Measurements from ENCODE around the gene CASP14. TPM values are rescaled to one million over a fixed set of nuclear protein-coding genes. Genes with fewer than 3 reads are reported as not detected.

Gene CASP14
- total RNA-seq, 4 donors from 2014 or later, result not detected

DNA sequence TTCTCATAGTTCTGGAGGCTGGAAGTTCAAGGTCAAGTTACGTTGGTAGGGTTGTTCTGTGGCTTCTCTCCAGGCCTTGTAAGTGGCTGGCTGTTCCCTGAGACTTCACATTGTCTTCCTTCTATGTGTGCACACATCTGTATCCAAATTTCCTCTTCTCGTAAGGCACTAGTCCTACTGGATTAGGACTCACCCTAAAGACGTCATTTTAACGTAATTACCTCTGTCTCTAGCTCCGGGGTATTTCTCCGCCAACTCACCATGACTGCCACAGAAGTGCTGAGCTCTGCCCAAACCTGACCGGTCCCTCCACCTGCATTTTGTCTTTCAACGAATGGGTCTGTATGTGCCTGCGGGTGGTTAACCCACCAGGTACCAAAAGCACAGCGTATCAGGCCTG lies 49.2 kb downstream of the CASP14 start:
- no peaks in the 10 kb centered on the region for H3K36me3 ChIP-seq
- no peak overlapping the region for H3K4me3 ChIP-seq
- H3K4me1 ChIP-seq, result no peaks in the 10 kb centered on the region
- TF ChIP-seq POLR2A (IDR thresholded peaks at IDR 0.05) (no peak), POLR2AphosphoS5 (IDR thresholded peaks at IDR 0.05) (no peak), EP300 (IDR thresholded peaks at IDR 0.05) (no peak)
- TF ChIP-seq, protein P1, sequence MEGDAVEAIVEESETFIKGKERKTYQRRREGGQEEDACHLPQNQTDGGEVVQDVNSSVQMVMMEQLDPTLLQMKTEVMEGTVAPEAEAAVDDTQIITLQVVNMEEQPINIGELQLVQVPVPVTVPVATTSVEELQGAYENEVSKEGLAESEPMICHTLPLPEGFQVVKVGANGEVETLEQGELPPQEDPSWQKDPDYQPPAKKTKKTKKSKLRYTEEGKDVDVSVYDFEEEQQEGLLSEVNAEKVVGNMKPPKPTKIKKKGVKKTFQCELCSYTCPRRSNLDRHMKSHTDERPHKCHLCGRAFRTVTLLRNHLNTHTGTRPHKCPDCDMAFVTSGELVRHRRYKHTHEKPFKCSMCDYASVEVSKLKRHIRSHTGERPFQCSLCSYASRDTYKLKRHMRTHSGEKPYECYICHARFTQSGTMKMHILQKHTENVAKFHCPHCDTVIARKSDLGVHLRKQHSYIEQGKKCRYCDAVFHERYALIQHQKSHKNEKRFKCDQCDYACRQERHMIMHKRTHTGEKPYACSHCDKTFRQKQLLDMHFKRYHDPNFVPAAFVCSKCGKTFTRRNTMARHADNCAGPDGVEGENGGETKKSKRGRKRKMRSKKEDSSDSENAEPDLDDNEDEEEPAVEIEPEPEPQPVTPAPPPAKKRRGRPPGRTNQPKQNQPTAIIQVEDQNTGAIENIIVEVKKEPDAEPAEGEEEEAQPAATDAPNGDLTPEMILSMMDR (IDR thresholded peaks at IDR 0.05), result no peak
- H3K27ac ChIP-seq, result no peak overlapping the region
- WGBS, 2 donors (ENCODE audit: low coverage in 1 of 2), result 89 to 90% methylated on average over 2 to 6 of the region's 10 CpGs
- peaks cover 0 to 7% (median 0%) of the 10 kb centered on the region in 3 donors for H3K9me3 ChIP-seq
- no peaks in the 10 kb centered on the region for H3K27me3 ChIP-seq
- no peak for ATAC-seq

DNA sequence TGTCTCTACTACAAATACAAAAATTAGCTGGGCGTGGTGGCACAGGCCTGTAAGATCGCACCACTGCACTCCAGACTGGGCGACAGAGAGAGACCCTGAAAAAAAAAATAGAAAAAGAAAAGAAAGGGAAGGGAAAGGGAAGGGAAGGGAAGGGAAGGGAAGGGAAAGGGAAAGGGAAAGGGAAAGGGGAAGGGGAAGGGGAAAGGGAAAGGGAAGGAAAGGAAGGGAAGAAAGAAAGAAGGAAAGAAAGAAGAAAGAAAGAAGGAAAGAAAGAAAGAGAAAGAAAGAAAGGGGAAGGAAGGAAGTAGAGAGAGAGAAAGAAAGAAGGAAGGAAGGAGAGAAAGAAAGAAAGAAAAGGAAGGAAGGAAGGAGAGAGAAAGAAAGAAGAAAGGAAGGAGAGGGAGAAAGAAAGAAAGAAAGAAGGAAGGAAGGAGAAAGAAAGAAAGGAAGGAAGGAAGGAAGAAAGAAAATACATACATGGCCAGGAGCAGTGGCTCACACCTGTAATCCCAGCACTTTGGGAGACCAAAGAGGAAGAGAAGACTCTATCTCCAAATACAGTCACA lies 49.8 kb downstream of the CASP14 start:
- Histone ChIP-seq H3K27me3 (no peaks in the 10 kb centered on the region), H3K9me3 (peaks cover 0 to 13% (median 0%) of the 10 kb centered on the region in 3 donors), H3K27ac (no peak overlapping the region), H3K4me3 (no peak overlapping the region), H3K4me1 (no peaks in the 10 kb centered on the region), H3K36me3 (no peaks in the 10 kb centered on the region)
- TF ChIP-seq POLR2AphosphoS5 (IDR thresholded peaks at IDR 0.05), result no peak
- TF ChIP-seq POLR2A (IDR thresholded peaks at IDR 0.05), result no peak
- TF ChIP-seq EP300 (IDR thresholded peaks at IDR 0.05), result no peak
- TF ChIP-seq, protein P1 (IDR thresholded peaks at IDR 0.05), result no peak
- ATAC-seq, result no peak
- WGBS, 2 donors (ENCODE audit: low coverage in 1 of 2), result 100% methylated on average over 2 of the region's 3 CpGs; no CpG with 5 or more reads in 1 of the 2 donors

DNA sequence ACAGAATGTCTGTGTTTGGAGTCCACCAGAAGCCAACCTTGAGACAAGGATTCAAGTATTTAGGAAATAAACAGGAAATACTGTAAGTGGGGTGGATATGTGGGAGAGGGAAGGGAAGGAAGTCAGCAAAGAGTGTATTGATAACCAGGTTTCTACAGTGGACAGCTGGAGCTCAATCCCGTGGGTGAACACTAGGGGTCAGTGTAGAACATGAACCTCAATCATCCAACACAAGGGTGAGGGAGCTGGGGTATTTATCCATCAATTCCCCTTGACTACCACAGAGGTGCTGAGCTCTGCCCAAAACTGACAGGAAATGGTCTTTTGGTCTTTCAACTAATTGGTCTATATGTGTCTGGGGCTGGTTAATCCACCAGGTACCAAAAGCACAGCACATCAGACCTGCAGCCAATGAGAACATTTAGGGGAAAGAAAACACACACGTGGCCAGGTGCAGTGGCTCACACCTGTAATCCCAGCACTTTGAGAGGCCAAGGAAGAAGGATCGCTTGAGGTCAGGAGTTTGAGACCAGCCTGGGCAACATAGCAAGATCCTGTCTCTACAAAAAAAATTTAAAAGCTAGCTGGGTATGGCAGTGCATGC lies 52.3 kb downstream of the CASP14 start:
- H3K9me3 ChIP-seq, result peaks cover 0 to 23% (median 0%) of the 10 kb centered on the region in 3 donors
- no peak overlapping the region for H3K27ac ChIP-seq
- peaks cover 0 to 2% (median 0%) of the 10 kb centered on the region in 3 donors for H3K4me1 ChIP-seq
- H3K4me3 ChIP-seq, result no peak overlapping the region
- no peaks in the 10 kb centered on the region for H3K36me3 ChIP-seq
- no peak for TF ChIP-seq POLR2A (IDR thresholded peaks at IDR 0.05)
- TF ChIP-seq, protein P1 (IDR thresholded peaks at IDR 0.05), result peak in 3 of 4 experiments; percentile 45 to 68 (median 55)
- TF ChIP-seq POLR2AphosphoS5 (IDR thresholded peaks at IDR 0.05), result no peak
- TF ChIP-seq EP300 (IDR thresholded peaks at IDR 0.05), result no peak
- H3K27me3 ChIP-seq, result no peaks in the 10 kb centered on the region
- ATAC-seq, result no peak
- 52 to 63% methylated on average over 3 of the region's 3 CpGs for WGBS, 2 donors (ENCODE audit: low coverage in 1 of 2)

DNA sequence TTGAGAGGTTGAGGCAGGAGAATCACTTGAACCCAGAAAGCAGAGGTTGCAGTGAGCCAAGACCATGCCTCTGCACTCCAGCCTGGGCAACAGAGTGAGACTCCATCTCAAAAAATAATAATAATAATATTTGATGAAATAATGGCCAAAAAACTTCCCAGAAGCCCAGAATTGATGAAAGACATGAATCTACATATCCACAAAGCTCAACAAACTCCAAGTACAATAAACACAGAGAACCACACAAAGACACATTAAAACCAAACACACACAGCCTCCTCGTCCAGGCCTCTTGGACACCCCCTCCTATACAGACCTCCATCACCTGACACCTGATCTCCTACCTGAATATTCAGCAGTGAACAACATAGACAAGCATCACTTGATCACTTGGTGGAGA lies 54.7 kb downstream of the CASP14 start:
- Histone ChIP-seq H3K4me1 (peaks cover 0 to 20% (median 5%) of the 10 kb centered on the region in 3 donors), H3K27ac (no peak overlapping the region), H3K27me3 (no peaks in the 10 kb centered on the region), H3K4me3 (no peak overlapping the region), H3K36me3 (peaks cover 0 to 5% of the 10 kb centered on the region in 2 donors), H3K9me3 (peaks cover 0 to 23% (median 0%) of the 10 kb centered on the region in 3 donors)
- TF ChIP-seq, protein P1 (IDR thresholded peaks at IDR 0.05), result no peak
- TF ChIP-seq POLR2A (IDR thresholded peaks at IDR 0.05), result no peak
- no peak for ATAC-seq
- 83 to 100% methylated on average over 1 of the region's 1 CpG for WGBS, 2 donors (ENCODE audit: low coverage in 1 of 2)

DNA sequence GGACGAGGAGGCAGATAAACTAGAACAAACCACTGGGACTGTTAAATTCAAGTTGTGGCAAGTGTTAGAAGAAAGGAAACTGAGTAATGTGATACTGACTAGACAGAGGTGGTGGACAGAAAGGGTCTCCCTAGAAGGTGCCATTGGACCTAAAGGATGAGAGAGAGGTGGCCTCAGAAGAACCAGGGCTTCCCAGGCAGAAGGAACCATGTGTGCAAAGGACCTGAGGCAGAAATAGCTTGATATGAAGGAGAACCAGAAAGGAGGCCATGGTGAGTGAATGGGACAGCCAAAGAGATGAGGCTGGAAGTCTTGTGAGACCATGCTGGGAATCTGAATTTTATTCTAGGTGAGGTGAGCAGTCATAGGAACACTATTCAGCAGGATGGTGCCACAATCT lies 55.1 kb downstream of the CASP14 start:
- Histone ChIP-seq H3K27me3 (no peaks in the 10 kb centered on the region), H3K4me3 (no peak overlapping the region), H3K9me3 (peaks cover 0 to 23% (median 0%) of the 10 kb centered on the region in 3 donors), H3K4me1 (peaks cover 0 to 23% (median 5%) of the 10 kb centered on the region in 3 donors), H3K27ac (no peak overlapping the region), H3K36me3 (peaks cover 0 to 9% of the 10 kb centered on the region in 2 donors)
- WGBS, 2 donors (ENCODE audit: low coverage in 1 of 2), result 100% methylated on average over 1 of the region's 1 CpG; no CpG with 5 or more reads in 1 of the 2 donors
- ATAC-seq, result no peak
- TF ChIP-seq POLR2AphosphoS5 (IDR thresholded peaks at IDR 0.05) (no peak), POLR2A (IDR thresholded peaks at IDR 0.05) (no peak), EP300 (IDR thresholded peaks at IDR 0.05) (no peak)
- TF ChIP-seq, protein P1 (IDR thresholded peaks at IDR 0.05), result no peak

Measured in gastroesophageal sphincter (tissue), 4 donors.